ENCODE results near the gene B4GALNT3. TPM values are rescaled to one million over a fixed set of nuclear protein-coding genes. Genes with fewer than 3 reads are reported as not detected.

The B4GALNT3 gene
- total and polyA plus RNA-seq, 9 donors: 0.58 to 4.2 (median 1.7) TPM

DNA sequence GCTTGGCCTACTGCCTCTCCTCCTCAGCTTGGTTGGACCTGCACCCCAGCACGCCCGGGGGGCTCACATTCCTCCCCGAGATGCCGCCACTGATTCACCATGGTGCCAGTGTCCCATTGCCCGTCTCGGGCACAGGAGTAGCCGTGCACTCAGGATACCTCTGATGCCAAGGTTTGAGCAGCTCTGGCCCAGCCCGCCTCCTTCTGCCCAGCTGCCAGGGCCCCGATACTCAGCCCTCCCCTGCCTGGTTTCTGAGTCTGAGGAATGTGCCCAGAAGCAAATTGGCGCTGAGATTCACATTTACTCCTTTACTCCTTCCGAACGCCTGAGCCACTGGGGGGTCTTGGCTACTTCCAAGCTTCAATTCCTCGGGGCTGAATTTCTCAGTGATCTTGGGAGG, 140.0 kb downstream of the B4GALNT3 start:
- Histone ChIP-seq H3K27me3 (no peaks in the 10 kb centered on the region), H3K36me3 (no peaks in the 10 kb centered on the region), H3K27ac (no peak overlapping the region), H3K4me3 (no peak overlapping the region), H3K9me3 (no peaks in the 10 kb centered on the region), H3K4me1 (ENCODE audit: insufficient read depth) (no peaks in the 10 kb centered on the region)
- intact Hi-C loops (cut with DNase I): no loop called here
- 86 to 95% (median 94%) methylated on average over 13 of the region's 13 CpGs for WGBS, 3 donors
- DNase-seq: no peak
- TF ChIP-seq POLR2A (IDR thresholded peaks at IDR 0.05): no peak
- TF ChIP-seq, protein P1, sequence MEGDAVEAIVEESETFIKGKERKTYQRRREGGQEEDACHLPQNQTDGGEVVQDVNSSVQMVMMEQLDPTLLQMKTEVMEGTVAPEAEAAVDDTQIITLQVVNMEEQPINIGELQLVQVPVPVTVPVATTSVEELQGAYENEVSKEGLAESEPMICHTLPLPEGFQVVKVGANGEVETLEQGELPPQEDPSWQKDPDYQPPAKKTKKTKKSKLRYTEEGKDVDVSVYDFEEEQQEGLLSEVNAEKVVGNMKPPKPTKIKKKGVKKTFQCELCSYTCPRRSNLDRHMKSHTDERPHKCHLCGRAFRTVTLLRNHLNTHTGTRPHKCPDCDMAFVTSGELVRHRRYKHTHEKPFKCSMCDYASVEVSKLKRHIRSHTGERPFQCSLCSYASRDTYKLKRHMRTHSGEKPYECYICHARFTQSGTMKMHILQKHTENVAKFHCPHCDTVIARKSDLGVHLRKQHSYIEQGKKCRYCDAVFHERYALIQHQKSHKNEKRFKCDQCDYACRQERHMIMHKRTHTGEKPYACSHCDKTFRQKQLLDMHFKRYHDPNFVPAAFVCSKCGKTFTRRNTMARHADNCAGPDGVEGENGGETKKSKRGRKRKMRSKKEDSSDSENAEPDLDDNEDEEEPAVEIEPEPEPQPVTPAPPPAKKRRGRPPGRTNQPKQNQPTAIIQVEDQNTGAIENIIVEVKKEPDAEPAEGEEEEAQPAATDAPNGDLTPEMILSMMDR (IDR thresholded peaks at IDR 0.05): no peak
- TF ChIP-seq EP300 (IDR thresholded peaks at IDR 0.05): no peak

DNA sequence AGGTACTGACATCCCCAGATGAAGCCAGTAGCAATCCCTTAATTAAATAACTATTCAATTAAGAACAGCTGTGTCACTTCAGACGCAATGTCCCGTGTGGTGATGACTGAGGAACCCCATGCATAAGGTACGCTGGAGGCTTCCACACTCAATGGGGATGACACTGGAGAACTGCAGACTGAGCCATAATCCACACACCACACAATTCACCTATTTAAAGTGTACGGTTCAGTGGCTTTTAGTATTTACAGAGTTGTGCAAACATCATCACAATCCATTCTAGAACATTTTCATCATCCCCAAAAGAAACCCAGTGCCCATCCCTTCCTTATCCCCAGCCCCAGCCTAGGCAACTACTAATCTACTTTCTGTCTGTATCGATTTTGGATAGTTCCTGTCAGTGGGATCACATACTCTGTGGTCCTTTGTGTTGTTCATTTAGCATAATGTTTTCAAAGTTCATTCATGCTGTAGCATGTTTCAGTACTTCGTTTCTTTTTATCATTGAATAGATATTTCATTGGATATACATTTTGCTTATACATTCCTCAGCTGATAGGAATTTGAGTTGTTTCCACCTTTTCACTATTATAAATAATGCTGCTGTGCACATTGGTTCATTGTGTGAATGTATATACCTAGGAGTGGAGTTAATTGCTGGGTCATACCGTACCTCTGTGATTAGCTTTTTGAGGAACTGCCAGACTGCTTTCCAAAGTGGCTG, 142.4 kb downstream of the B4GALNT3 start:
- Histone ChIP-seq H3K36me3 (no peaks in the 10 kb centered on the region), H3K4me3 (no peak overlapping the region), H3K4me1 (ENCODE audit: insufficient read depth) (no peaks in the 10 kb centered on the region), H3K27ac (no peak overlapping the region), H3K9me3 (no peaks in the 10 kb centered on the region), H3K27me3 (no peaks in the 10 kb centered on the region)
- WGBS, 3 donors: 70 to 79% (median 78%) methylated on average over 7 of the region's 7 CpGs
- TF ChIP-seq POLR2A (IDR thresholded peaks at IDR 0.05): no peak
- TF ChIP-seq EP300 (IDR thresholded peaks at IDR 0.05): no peak
- TF ChIP-seq, protein P1 (IDR thresholded peaks at IDR 0.05): no peak
- intact Hi-C loops (cut with DNase I): no loop called here
- DNase-seq: no peak

DNA sequence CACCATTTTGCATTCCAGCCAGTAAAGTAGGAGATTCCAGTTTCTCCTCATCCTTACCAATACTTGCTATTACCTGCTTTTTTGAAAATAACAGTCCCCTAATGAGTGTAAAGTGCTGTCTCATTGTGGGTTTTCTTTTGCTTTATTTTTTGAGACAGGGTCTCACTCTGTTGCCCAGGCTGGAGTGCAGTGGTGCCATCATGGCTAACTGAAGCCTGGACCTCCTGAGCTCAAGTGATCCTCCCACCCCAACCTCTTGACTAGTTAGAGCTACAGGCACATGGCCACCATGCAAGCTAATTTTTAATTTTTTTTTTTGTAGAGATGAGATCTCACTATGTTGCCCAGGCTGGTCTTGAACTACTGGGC, 142.9 kb downstream of the B4GALNT3 start:
- no peaks in the 10 kb centered on the region for H3K9me3 ChIP-seq
- no peaks in the 10 kb centered on the region for H3K4me1 ChIP-seq (ENCODE audit: insufficient read depth)
- TF ChIP-seq, protein P1 (IDR thresholded peaks at IDR 0.05): no peak
- TF ChIP-seq POLR2A (IDR thresholded peaks at IDR 0.05) (no peak), EP300 (IDR thresholded peaks at IDR 0.05) (no peak)
- H3K27ac ChIP-seq: no peak overlapping the region
- DNase-seq: no peak
- intact Hi-C loops (cut with DNase I): no loop called here
- no peak overlapping the region for H3K4me3 ChIP-seq
- no peaks in the 10 kb centered on the region for H3K36me3 ChIP-seq
- no peaks in the 10 kb centered on the region for H3K27me3 ChIP-seq

DNA sequence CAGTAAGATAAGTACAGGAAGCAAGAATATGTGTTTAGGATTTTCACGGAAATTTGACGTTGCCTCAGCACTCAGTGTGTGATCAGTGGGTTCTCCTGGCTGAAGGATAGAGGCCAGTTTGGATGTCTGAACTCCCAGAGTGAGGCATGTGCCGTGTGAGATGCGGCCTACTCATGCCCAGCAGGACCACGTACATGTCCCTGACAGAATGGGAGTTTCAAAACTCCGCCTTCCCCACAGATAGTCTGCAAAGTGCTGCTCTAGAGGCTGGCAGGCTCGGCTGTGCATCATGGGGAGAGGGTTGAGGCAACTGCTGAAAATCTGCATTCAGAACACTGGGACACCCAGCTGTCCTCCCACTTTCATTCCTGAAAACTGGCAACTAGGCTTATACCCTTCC, 145.2 kb downstream of the B4GALNT3 start:
- DNase-seq: no peak
- intact Hi-C loops (cut with DNase I): no loop called here
- Histone ChIP-seq H3K9me3 (no peaks in the 10 kb centered on the region), H3K4me1 (ENCODE audit: insufficient read depth) (no peaks in the 10 kb centered on the region), H3K27me3 (no peaks in the 10 kb centered on the region), H3K4me3 (no peak overlapping the region), H3K36me3 (no peaks in the 10 kb centered on the region), H3K27ac (no peak overlapping the region)
- TF ChIP-seq, protein P1 (IDR thresholded peaks at IDR 0.05): no peak
- TF ChIP-seq EP300 (IDR thresholded peaks at IDR 0.05): no peak
- no peak for TF ChIP-seq POLR2A (IDR thresholded peaks at IDR 0.05)
- WGBS, 3 donors: 75 to 80% (median 78%) methylated on average over 7 of the region's 7 CpGs

Measured in ovary (tissue), 9 donors.